DMS 273 treated with DMSO at 0.1 percent for 48 hours (cell line): ENCODE data around the gene TMPRSS2.

ENCODE experiments used
- DNase-seq: peaks from one replicate; lab custom pipeline; 2025; lab: John Stamatoyannopoulos, UW

TMPRSS2 gene

DNA sequence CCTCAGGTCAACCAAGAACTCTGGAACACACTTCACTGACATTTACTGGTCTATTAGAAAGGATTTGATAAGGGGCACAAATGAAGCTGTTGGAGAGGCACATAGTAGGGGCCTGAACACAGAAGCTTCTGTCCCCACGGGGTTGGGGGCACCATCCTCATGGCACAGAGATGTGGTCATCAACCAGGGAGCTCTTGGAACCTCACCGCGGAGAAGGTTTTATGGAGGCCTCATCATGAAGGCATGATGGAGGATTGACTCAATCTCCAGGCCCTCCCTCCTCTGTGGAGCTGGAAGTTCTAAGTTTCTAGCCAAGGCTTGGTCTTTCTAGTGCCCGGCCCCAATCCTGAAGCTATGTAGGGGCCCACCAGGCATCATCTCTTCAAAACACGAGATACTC, 58.3 kb downstream of the TMPRSS2 start:
- DNase-seq: no peak

GRCh38 chr21:41447356-41447755, 60.6 kb downstream of the TMPRSS2 start:
- DNase-seq: no peak

DNA sequence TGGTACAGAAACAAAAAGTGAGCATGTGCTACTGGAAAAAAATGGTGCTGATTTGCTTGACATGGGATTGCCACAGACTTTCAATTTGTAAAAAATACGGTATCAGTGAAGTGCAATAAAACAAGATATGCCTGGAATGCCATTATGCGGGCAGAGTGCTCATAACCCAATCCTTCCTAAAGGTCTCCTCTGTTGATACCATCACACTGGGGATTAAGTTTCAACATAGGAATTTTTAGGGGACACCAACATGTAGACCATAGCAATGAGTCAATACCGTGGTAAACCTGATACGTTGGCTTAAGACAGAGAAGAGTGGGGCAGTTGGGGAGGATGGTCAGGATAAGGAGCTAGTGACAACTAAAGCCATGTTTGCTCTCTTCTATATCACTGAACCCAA, 61.4 kb downstream of the TMPRSS2 start:
- DNase-seq: no peak

DNA sequence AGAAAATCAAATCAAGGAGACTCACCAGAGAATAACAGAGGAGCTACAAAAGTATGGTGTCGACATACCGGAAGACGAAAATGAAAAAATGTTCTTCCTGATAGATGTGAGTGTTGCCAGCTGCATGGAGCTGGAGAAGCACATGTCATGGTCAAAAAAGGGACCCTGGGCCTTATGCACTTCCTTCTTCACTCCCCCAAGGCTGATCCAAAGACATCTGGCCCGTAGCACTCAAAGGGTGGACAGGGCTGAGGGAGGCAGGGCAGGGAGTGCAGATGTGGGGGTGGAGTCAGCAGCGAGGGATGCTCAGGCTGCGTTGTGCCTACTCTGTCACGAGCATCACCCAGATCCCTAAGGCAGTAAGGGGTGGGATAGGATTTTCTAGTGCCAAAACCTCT, 62.5 kb downstream of the TMPRSS2 start:
- DNase-seq: no peak

GRCh38 chr21:41444703-41445464, 63.1 kb downstream of the TMPRSS2 start:
- DNase-seq: no peak

- no peak for DNase-seq
Measured at GRCh38 chr21:41443562-41443961, 64.4 kb downstream of the TMPRSS2 start.

GRCh38 chr21:41442481-41443186, 65.3 kb downstream of the TMPRSS2 start:
- no peak for DNase-seq

- DNase-seq: no peak
Measured at GRCh38 chr21:41441546-41441945, 66.4 kb downstream of the TMPRSS2 start.

GRCh38 chr21:41439248-41439647, 68.7 kb downstream of the TMPRSS2 start:
- no peak for DNase-seq

DNA sequence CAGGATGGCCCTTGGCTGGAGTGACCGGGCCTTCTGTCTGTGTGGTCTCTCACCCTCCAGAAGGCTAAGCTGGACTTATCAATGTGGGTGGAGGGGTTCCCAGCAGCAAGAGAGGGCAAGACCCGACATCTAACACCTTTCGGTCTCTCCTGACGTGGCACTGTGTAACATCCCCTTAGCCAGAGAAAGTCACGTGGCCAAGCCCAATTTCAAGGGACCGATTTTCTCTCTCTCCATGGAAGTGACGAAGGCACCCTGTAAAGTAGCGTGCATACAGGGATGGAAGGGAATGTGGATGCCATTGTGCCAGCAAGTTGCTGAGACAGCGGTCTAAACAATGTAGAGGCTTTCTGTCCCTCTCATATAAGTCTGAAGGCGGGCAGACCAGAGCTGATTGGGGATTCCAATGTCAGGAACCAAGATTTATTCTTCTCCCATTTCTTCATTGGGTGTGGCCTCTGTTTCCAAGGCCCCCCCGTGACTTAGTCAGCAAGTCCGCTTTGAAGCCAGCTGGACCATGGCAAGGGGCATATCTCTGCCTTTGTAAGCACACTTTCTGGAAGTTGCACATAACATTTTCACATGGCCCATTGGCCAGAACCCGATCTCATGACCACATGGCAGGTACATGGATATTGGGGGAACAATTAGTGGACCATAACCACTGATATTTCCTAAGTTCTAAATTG, 69.4 kb downstream of the TMPRSS2 start:
- DNase-seq: no peak

DNA sequence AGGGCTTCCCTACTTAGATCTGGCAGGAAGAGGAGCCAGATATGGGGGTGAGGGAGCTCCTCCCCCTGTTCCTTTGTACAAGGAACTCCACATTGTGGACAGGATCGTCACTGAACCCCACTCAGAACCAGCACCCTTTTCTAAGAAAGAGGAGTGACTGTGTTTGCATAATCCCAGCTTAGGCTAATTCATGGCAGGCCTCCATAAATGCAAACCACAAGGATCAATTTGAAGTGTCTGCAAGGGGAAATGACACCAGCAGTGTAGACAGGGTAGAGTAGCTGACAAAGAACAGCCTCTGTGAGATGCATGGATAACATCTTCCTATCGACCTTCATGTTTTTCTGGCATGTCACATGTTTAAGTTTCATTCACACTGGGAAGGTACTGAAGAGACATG, 70.2 kb downstream of the TMPRSS2 start:
- no peak for DNase-seq

- DNase-seq: no peak
Measured at GRCh38 chr21:41435706-41436105, 72.3 kb downstream of the TMPRSS2 start.

GRCh38 chr21:41433566-41433965, 74.4 kb downstream of the TMPRSS2 start:
- no peak for DNase-seq

- no peak for DNase-seq
Measured at GRCh38 chr21:41432562-41433460, 75.1 kb downstream of the TMPRSS2 start.

DNA sequence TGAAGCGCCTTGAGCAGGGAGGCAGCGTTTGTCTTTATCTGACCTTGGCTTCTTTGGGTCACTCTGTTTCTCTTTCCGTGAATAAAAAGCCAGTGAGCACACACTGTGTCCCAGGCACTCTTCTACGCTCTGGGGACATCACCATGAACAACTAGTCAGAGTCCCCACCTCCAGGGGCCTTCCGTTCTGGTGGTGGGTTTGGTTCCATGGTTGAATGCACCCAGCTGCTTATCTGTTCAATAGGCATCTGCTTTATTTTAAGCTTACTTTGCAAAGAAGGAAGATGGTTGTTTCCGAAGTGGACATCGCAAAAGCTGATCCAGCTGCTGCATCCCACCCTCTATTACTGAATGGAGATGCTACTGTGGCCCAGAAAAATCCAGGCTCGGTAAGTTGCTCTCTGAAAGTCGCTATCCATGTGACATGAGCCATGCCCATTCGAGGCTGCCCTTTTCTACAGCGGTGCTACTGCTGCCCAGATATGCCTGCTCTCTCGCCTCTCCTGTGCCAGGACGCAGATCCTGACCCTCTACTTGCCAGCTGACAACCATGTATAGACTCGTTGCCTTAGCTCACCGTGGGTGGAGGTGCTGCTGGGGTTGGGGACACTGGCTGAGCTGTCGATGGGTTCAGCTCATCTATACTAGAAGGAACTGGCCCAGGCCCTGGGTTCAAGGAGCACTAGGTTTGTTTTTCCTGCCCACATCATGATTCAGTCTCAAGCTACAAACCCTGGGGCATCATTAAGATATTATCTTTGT, 76.0 kb downstream of the TMPRSS2 start:
- DNase-seq: no peak

DNA sequence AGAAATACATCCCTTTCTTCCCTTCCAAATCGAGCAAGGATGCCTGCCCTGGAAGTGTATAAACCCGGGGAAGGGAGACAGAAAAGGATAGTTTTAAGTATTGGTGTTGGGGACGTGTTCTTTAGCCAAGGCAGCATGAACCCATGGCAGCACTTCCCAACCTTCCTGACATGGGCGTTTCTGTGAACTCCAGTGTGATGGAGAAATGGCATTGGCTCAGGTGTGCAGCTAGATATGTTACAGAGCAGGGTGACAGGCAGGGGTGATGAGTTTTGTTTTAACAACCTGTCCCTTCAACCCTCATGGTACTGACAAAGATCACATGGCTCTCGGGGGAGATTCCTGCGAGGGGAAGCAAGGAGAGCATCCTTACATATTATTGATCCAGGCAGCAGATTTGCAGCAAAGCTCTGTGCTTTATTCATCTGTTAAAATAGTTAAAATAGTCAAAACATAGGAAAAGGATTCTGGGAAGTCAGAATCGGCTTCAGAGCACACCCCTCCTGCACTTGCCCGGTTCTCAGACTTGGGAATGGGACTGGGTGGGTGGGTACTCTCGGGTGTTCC, 78.0 kb downstream of the TMPRSS2 start:
- DNase-seq: no peak

- no peak for DNase-seq
Measured at GRCh38 chr21:41429305-41429704, 78.7 kb downstream of the TMPRSS2 start.

GRCh38 chr21:41428847-41429246, 79.1 kb downstream of the TMPRSS2 start:
- no peak for DNase-seq

- no peak for DNase-seq
Measured at GRCh38 chr21:41428311-41428710, 79.6 kb downstream of the TMPRSS2 start.

DNA sequence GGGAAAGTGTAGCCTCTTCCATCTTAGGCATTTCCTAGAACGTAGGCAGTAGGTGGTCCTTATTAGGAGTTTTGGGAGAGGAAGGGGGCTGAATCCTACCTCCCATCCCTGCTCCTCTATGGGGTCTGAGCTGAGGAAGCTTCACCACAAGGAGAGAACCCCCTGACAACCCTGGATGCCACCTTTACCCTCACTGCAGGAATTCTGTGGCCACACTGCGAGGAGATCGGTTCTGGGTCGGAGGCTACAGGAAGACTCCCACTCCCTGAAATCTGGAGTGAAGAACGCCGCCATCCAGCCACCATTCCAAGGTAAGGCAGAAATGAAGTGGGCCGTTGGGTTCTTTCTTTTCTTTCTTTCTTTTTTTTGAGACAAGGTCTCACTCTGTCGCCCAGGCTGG, 80.4 kb downstream of the TMPRSS2 start:
- no peak for DNase-seq
